HepG2 (cell line): ENCODE results near the gene ECEL1. TPM values are rescaled to one million over a fixed set of nuclear protein-coding genes. Genes with fewer than 3 reads are reported as not detected.

Experiments
- ATAC-seq: fragments of 200-7000 bp; cut with Tn5 transposase; 3 replicates; pipeline ENCODE4 v1.9.1; 2020; ENCODE audit warnings: mild to moderate bottlenecking, moderate library complexity
- BruUV-seq: library from RNA; stranded (reverse); fragments of 400-500 nt; replicated peaks from 2 replicates; lab custom pipeline; 2021; lab: Mats Ljungman, UMichigan
- CTCF ChIA-PET: fragments of 300-600 bp; formaldehyde crosslinking; extraction: SDS; loops from one replicate; lab custom pipeline; 2021; ENCODE audit warnings: low total read pairs, inconsistent platforms, low intra/inter-chr PET ratio; lab: Yijun Ruan, JAX
- POLR2A ChIA-PET: fragments of 350-600 bp; sonication (Branson Sonifier 250); formaldehyde crosslinking; loops from one replicate; lab custom pipeline; 2020; ENCODE audit warnings: antibody characterized with exemption, inconsistent platforms; lab: Yijun Ruan, JAX
- DNase-seq: peaks from one replicate; pipeline ENCODE4 v3.0.0-alpha.2; 2015; ENCODE audit warnings: low spot score
- FAIRE-seq: peaks from 3 replicates; lab custom pipeline; 2011; peaks lifted over from hg19 to GRCh38; lab: Jason Lieb, UNC
- H2AFZ ChIP-seq: one replicate; pipeline ENCODE4 v1.6.1; 2011; ENCODE audit warnings: low read length, inconsistent platforms
- H3K27ac ChIP-seq: fragments of 300-600 bp; 3 replicates; pipeline ENCODE4 v1.8.0; 2011; ENCODE audit warnings: mixed run types, mild to moderate bottlenecking, mixed read lengths, low read length, inconsistent platforms; ENCODE audit not compliant: insufficient read depth; ENCODE audit errors: extremely low read length
- H3K27me3 ChIP-seq, 2 experiments: fragments of 200-600 bp in 1 of 2; 2 replicates in 1 of 2; 3 replicates in 1 of 2; pipeline versions ENCODE4 v1.6.0 to v1.8.0; 2011; ENCODE audit warnings: low read length in 2 of 2, mild to moderate bottlenecking in 2 of 2, moderate library complexity in 2 of 2, inconsistent platforms in 1 of 2; ENCODE audit not compliant: insufficient read depth in 2 of 2, control insufficient read depth in 1 of 2
- H3K36me3 ChIP-seq, 2 experiments: fragments of 200-600 bp in 1 of 2; replicated peaks in 1 of 2; 2 replicates in 1 of 2; 3 replicates in 1 of 2; pipeline versions ENCODE4 v1.5.1 to v1.8.0; 2011; ENCODE audit warnings: low read length in 2 of 2, inconsistent platforms in 1 of 2; ENCODE audit not compliant: insufficient read depth in 2 of 2, control insufficient read depth in 1 of 2
- H3K4me1 ChIP-seq: 2 replicates; pipeline ENCODE4 v1.5.1; 2012; ENCODE audit warnings: low read length, inconsistent platforms; ENCODE audit not compliant: insufficient read depth
- H3K4me2 ChIP-seq: 2 replicates; pipeline ENCODE4 v1.6.0; 2011; ENCODE audit warnings: low read depth, low read length, inconsistent platforms
- H3K4me3 ChIP-seq, 3 experiments: fragments of 200-600 bp in 1 of 3; sonication (generic), shearing (Covaris generic) in 1 of 3; replicated peaks in 1 of 3; 2 replicates each; pipeline ENCODE4 v1.5.1; 2011 to 2016; ENCODE audit warnings: low read length in 3 of 3, inconsistent platforms in 2 of 3, low read depth in 2 of 3, mild to moderate bottlenecking in 2 of 3, control low read depth in 1 of 3, mixed read lengths in 1 of 3; ENCODE audit not compliant: insufficient read depth in 1 of 3
- H3K79me2 ChIP-seq: one replicate; pipeline ENCODE4 v1.6.1; 2011; ENCODE audit warnings: low read length, inconsistent platforms; ENCODE audit not compliant: insufficient read depth
- H3K9ac ChIP-seq: 2 replicates; pipeline ENCODE4 v1.6.0; 2011; ENCODE audit warnings: mild to moderate bottlenecking, low read depth, low read length, inconsistent platforms; ENCODE audit not compliant: insufficient read depth
- H3K9me3 ChIP-seq: 2 replicates; pipeline ENCODE4 v1.5.1; 2012; ENCODE audit warnings: mild to moderate bottlenecking, low read length
- H4K20me1 ChIP-seq: 2 replicates; pipeline ENCODE4 v1.6.0; 2011; ENCODE audit warnings: inconsistent platforms, mild to moderate bottlenecking, low read length, moderate library complexity; ENCODE audit not compliant: insufficient read depth
- ELF4 ChIP-seq: sonication (generic); formaldehyde crosslinking; IDR thresholded peaks from 2 replicates; pipeline ENCODE4 v1.5.0; 2020; ENCODE audit warnings: missing genetic modification reagents, mild to moderate bottlenecking, moderate library complexity, borderline replicate concordance
- ZNF619 ChIP-seq: sonication (generic); formaldehyde crosslinking; IDR thresholded peaks from 2 replicates; pipeline ENCODE4 v1.4.0; 2020; ENCODE audit warnings: mild to moderate bottlenecking, missing genetic modification reagents
- WGBS: methylation state at CpG from one replicate; pipeline ENCODE4 v1.1.6; 2017; ENCODE audit warnings: low lambda C conversion rate; 5-methylcytosine and 5-hydroxymethylcytosine counted together
- in situ Hi-C: cut with HindIII; loops from 2 replicates; pipeline ENCODE4 v1.10.0; 2017; ENCODE audit warnings: low pct_unique_long_range_greater_than_20kb; ENCODE audit not compliant: extremely low pct_ligation_motif_present
- intact Hi-C: fragments of 100-400 bp; cut with micrococcal nuclease; formaldehyde crosslinking; loops from one replicate; pipeline ENCODE4 v1.10.0; 2022; ENCODE audit not compliant: unreplicated experiment
- polyA plus RNA-seq, 8 experiments: library from polyadenylated mRNA; depleted of rRNA in 3 of 8; stranded (reverse) in 7 of 8; unstranded in 1 of 8; fragments of >200 nt; fragmentation: Illumina TruSeq in 4 of 8; extraction: Trizol in 4 of 8; gene quantifications; 2 replicates each; pipeline versions ENCODE4 v1.2.1 to v1.2.3, GENCODE V29; 2011 to 2016; ENCODE audit warnings: low read depth in 4 of 8, missing spikeins in 1 of 8, mixed read lengths in 1 of 8; ENCODE audit not compliant: insufficient read depth in 1 of 8
- total RNA-seq, 5 experiments: library from RNA; depleted of rRNA; stranded (reverse); fragments of >200 nt; fragmentation: Illumina TruSeq; extraction: Trizol; gene quantifications; 2 replicates each; pipeline ENCODE4 v1.2.3, GENCODE V29; 2016; ENCODE audit warnings: low read depth in 1 of 5
- TF ChIP-seq, protein P1 (sequence below): sonication (generic); formaldehyde crosslinking; IDR thresholded peaks from 2 replicates; pipeline ENCODE4 v1.5.0; 2020; ENCODE audit warnings: mild to moderate bottlenecking, missing genetic modification reagents, moderate library complexity

The ECEL1 gene
- total and polyA plus RNA-seq, 2 of the 13 experiments (the other 11 are each of a cell fraction or from before 2014, with no cell fraction given), result not detected

DNA sequence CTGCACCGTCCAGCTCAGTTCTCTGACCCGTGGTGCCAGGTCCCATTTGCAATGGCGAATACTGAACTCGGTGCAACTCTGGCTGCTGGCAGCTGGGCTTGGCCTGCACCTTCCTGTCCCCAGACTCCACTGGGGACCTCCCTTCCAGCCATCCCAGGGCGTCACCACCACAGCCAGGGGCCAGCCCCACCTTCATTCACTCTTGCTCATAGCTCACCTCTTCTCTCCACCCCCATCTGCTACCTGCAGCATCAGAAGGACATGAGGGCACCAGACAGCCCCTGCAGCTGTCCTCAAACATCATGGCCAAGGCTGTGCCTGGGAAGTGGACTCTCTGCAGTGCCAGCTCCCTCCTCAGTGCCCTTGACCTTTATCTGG lies 47.9 kb downstream of the ECEL1 start:
- H3K9me3 ChIP-seq, result no peaks in the 10 kb centered on the region
- ChIA-PET CTCF (interaction anchor here (1.4 to 2.4 kb wide), 2 partner anchors 534 to 539 kb away, joined by 10 to 11 read pairs; no protein-coding TSS in a partner anchor), POLR2A (no interaction called here)
- WGBS, result 13% methylated on average over 1 of the region's 5 CpGs
- in situ Hi-C loops (loop anchor here (5.0 kb wide), 1 partner anchor 532 kb away; no protein-coding TSS in a partner anchor), intact Hi-C loops (loop anchor here (1.0 to 2.0 kb wide), 2 partner anchors 533 to 587 kb away; no protein-coding TSS in a partner anchor)
- no peak for TF ChIP-seq ZNF619 (CRISPR knock-in tag)
- TF ChIP-seq, protein P1, sequence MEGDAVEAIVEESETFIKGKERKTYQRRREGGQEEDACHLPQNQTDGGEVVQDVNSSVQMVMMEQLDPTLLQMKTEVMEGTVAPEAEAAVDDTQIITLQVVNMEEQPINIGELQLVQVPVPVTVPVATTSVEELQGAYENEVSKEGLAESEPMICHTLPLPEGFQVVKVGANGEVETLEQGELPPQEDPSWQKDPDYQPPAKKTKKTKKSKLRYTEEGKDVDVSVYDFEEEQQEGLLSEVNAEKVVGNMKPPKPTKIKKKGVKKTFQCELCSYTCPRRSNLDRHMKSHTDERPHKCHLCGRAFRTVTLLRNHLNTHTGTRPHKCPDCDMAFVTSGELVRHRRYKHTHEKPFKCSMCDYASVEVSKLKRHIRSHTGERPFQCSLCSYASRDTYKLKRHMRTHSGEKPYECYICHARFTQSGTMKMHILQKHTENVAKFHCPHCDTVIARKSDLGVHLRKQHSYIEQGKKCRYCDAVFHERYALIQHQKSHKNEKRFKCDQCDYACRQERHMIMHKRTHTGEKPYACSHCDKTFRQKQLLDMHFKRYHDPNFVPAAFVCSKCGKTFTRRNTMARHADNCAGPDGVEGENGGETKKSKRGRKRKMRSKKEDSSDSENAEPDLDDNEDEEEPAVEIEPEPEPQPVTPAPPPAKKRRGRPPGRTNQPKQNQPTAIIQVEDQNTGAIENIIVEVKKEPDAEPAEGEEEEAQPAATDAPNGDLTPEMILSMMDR (CRISPR knock-in tag), result peak; percentile 21
- no peak overlapping the region for H3K4me3 ChIP-seq
- no peak for FAIRE-seq
- no peaks in the 10 kb centered on the region for H3K36me3 ChIP-seq
- no peaks in the 10 kb centered on the region for H4K20me1 ChIP-seq
- no peak for DNase-seq
- no TSS peak for BruUV-seq
- H3K4me2 ChIP-seq, result no peak overlapping the region
- H3K9ac ChIP-seq, result no peak overlapping the region
- no peak overlapping the region for H3K27ac ChIP-seq
- no peaks in the 10 kb centered on the region for H3K79me2 ChIP-seq
- no peak overlapping the region for H2AFZ ChIP-seq
- H3K4me1 ChIP-seq, result peaks cover 15% of the 10 kb centered on the region
- peak; percentile 5 for ATAC-seq
- peaks cover 19 to 38% of the 10 kb centered on the region in 2 experiments; a peak in 4 of 5 replicates for H3K27me3 ChIP-seq

GRCh38 chr2:232438951-232439757 lies 48.5 kb downstream of the ECEL1 start:
- Histone ChIP-seq H3K9me3 (no peaks in the 10 kb centered on the region), H3K9ac (no peak overlapping the region), H3K79me2 (no peaks in the 10 kb centered on the region), H4K20me1 (no peaks in the 10 kb centered on the region), H3K36me3 (no peaks in the 10 kb centered on the region), H3K4me1 (peaks cover 12% of the 10 kb centered on the region), H3K27me3 (peaks cover 23 to 44% of the 10 kb centered on the region in 2 experiments), H2AFZ (no peak overlapping the region), H3K4me3 (no peak overlapping the region), H3K27ac (no peak overlapping the region), H3K4me2 (no peak overlapping the region)
- no peak for TF ChIP-seq ELF4 (CRISPR knock-in tag)
- TF ChIP-seq, protein P1 (CRISPR knock-in tag), result peak; percentile 45
- BruUV-seq, result no TSS peak
- ChIA-PET CTCF (interaction anchor here (2.4 kb wide), 1 partner anchor 533 kb away, joined by 11 read pairs; no protein-coding TSS in a partner anchor), POLR2A (no interaction called here)
- in situ Hi-C loops (no loop called here), intact Hi-C loops (no loop called here)
- FAIRE-seq (peak; percentile 86), DNase-seq (no peak), ATAC-seq (peak; percentile 51)
- 63% methylated on average over 15 of the region's 22 CpGs for WGBS
